ENCODE data around the gene NFE2L1.

GRCh38 chr17:48102043-48102750, 54.0 kb downstream of the NFE2L1 start:
- no peak for TF ChIP-seq POLR2A (IDR thresholded peaks at IDR 0.05; ENCODE audit: low read depth, low read length)
- no peak for TF ChIP-seq POLR2AphosphoS5 (IDR thresholded peaks at IDR 0.05; ENCODE audit: low read depth, low read length)
